ENCODE results near the gene IL1RAPL1. TPM values are rescaled to one million over a fixed set of nuclear protein-coding genes. Genes with fewer than 3 reads are reported as not detected.

Gene IL1RAPL1
- total and polyA plus RNA-seq, 2 experiments from 2014 or later, result 0.18 to 0.49 TPM

DNA sequence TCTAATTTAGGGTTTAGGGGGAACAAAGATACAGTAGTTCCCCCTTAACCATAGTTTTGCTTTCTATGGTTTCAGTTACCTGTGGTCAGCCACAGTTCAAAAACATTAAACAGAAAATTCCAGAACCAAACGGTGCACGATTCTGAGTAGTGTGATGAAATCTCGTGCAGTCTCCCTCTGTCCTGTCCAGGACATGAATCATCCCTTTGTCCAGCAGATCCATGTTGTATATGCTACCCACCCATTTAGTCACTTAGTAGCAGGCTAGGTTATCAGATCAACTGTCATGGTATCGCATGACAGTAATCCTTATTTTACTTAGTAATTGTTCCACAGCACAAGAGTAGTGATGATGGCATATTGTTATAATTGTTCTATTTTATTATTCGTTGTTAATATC is 556.1 kb downstream of the IL1RAPL1 start:
- Histone ChIP-seq H3K27me3 (ENCODE audit: insufficient read depth) (no peaks in the 10 kb centered on the region), H3K4me2 (no peak overlapping the region), H3K79me2 (replicated peaks; ENCODE audit: insufficient read depth) (no peaks in the 10 kb centered on the region), H3K4me1 (ENCODE audit: insufficient read depth) (no peaks in the 10 kb centered on the region), H3K4me3 (no peak overlapping the region), H3K9me2 (ENCODE audit: insufficient read depth) (no peaks in the 10 kb centered on the region), H2AFZ (no peak overlapping the region), H4K20me1 (replicated peaks; ENCODE audit: insufficient read depth) (no peaks in the 10 kb centered on the region), H3K36me3 (ENCODE audit: insufficient read depth) (no peaks in the 10 kb centered on the region), H3K27ac (ENCODE audit: low read depth) (no peak overlapping the region), H3F3A (replicated peaks; ENCODE audit: low read depth) (no peaks in the 10 kb centered on the region)
- DNase-seq (ENCODE audit: low spot score), result no peak
- H3K36me3 Mint-ChIP-seq (ENCODE audit: low read depth), result no peaks in the 10 kb centered on the region
- H3K27ac Mint-ChIP-seq, result no peak overlapping the region
- no peak overlapping the region for H3K4me3 Mint-ChIP-seq
- no peaks in the 10 kb centered on the region for H3K4me1 Mint-ChIP-seq
- no peaks in the 10 kb centered on the region for H3K27me3 Mint-ChIP-seq (ENCODE audit: insufficient read depth, low read depth, poor library complexity)
- no peak for TF ChIP-seq STAT1 (IDR thresholded peaks at IDR 0.05; ENCODE audit: unreplicated experiment)
- TF ChIP-seq, protein P1, sequence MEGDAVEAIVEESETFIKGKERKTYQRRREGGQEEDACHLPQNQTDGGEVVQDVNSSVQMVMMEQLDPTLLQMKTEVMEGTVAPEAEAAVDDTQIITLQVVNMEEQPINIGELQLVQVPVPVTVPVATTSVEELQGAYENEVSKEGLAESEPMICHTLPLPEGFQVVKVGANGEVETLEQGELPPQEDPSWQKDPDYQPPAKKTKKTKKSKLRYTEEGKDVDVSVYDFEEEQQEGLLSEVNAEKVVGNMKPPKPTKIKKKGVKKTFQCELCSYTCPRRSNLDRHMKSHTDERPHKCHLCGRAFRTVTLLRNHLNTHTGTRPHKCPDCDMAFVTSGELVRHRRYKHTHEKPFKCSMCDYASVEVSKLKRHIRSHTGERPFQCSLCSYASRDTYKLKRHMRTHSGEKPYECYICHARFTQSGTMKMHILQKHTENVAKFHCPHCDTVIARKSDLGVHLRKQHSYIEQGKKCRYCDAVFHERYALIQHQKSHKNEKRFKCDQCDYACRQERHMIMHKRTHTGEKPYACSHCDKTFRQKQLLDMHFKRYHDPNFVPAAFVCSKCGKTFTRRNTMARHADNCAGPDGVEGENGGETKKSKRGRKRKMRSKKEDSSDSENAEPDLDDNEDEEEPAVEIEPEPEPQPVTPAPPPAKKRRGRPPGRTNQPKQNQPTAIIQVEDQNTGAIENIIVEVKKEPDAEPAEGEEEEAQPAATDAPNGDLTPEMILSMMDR (conservative IDR thresholded peaks at IDR 0.05; ENCODE audit: low read depth in 2 of 2), result no peak
- TF ChIP-seq ZNF114 (CRISPR knock-in tag; IDR thresholded peaks at IDR 0.05), result no peak
- no peak for TF ChIP-seq ZNF331 (CRISPR knock-in tag; IDR thresholded peaks at IDR 0.05; ENCODE audit: low read depth)
- no peaks in the 10 kb centered on the region; the same call in 2 of the 3 replicates for H3K9me3 Mint-ChIP-seq
- ATAC-seq, result no peak

GRCh38 chrX:29143756-29144155 is 556.5 kb downstream of the IL1RAPL1 start:
- no peaks in the 10 kb centered on the region for H3F3A ChIP-seq (replicated peaks; ENCODE audit: low read depth)
- TF ChIP-seq ZNF462 (CRISPR knock-in tag; IDR thresholded peaks at IDR 0.05) (no peak), EZH2 (IDR thresholded peaks at IDR 0.05; ENCODE audit: low read depth, unreplicated experiment) (no peak), STAT1 (IDR thresholded peaks at IDR 0.05; ENCODE audit: unreplicated experiment) (no peak), ZNF331 (CRISPR knock-in tag; IDR thresholded peaks at IDR 0.05; ENCODE audit: low read depth) (no peak)
- no peaks in the 10 kb centered on the region for H3K36me3 ChIP-seq (ENCODE audit: insufficient read depth)
- no peaks in the 10 kb centered on the region for H3K79me2 ChIP-seq (replicated peaks; ENCODE audit: insufficient read depth)
- ATAC-seq (no peak), DNase-seq (ENCODE audit: low spot score) (no peak)
- H4K20me1 ChIP-seq (replicated peaks; ENCODE audit: insufficient read depth), result no peaks in the 10 kb centered on the region
- Mint-ChIP-seq H3K4me3 (no peak overlapping the region), H3K27ac (no peak overlapping the region), H3K27me3 (ENCODE audit: insufficient read depth, low read depth, poor library complexity) (no peaks in the 10 kb centered on the region), H3K36me3 (ENCODE audit: low read depth) (no peaks in the 10 kb centered on the region), H3K9me3 (no peaks in the 10 kb centered on the region; the same call in 2 of the 3 replicates), H3K4me1 (no peaks in the 10 kb centered on the region)
- H2AFZ ChIP-seq, result no peak overlapping the region
- no peaks in the 10 kb centered on the region for H3K27me3 ChIP-seq (ENCODE audit: insufficient read depth)
- H3K27ac ChIP-seq (ENCODE audit: low read depth), result no peak overlapping the region
- H3K4me3 ChIP-seq, result no peak overlapping the region
- H3K9me2 ChIP-seq (ENCODE audit: insufficient read depth), result no peaks in the 10 kb centered on the region
- no peaks in the 10 kb centered on the region for H3K4me1 ChIP-seq (ENCODE audit: insufficient read depth)
- H3K4me2 ChIP-seq, result no peak overlapping the region

All from GM23338 (cell line).